HepG2 (cell line): Measurements from ENCODE around the gene PLPP3. TPM values are rescaled to one million over a fixed set of nuclear protein-coding genes. Genes with fewer than 3 reads are reported as not detected.

Experiments used
- ATAC-seq: fragments of 200-7000 bp; cut with Tn5 transposase; 3 replicates; pipeline ENCODE4 v1.9.1; 2020; ENCODE audit warnings: mild to moderate bottlenecking, moderate library complexity
- BruUV-seq: library from RNA; stranded (reverse); fragments of 400-500 nt; replicated peaks from 2 replicates; lab custom pipeline; 2021; lab: Mats Ljungman, UMichigan
- CTCF ChIA-PET: fragments of 300-600 bp; formaldehyde crosslinking; extraction: SDS; loops from one replicate; lab custom pipeline; 2021; ENCODE audit warnings: low total read pairs, inconsistent platforms, low intra/inter-chr PET ratio; lab: Yijun Ruan, JAX
- POLR2A ChIA-PET: fragments of 350-600 bp; sonication (Branson Sonifier 250); formaldehyde crosslinking; loops from one replicate; lab custom pipeline; 2020; ENCODE audit warnings: antibody characterized with exemption, inconsistent platforms; lab: Yijun Ruan, JAX
- DNase-seq: peaks from one replicate; pipeline ENCODE4 v3.0.0-alpha.2; 2015; ENCODE audit warnings: low spot score
- FAIRE-seq: peaks from 3 replicates; lab custom pipeline; 2011; peaks lifted over from hg19 to GRCh38; lab: Jason Lieb, UNC
- H2AFZ ChIP-seq: one replicate; pipeline ENCODE4 v1.6.1; 2011; ENCODE audit warnings: low read length, inconsistent platforms
- H3K27ac ChIP-seq: fragments of 300-600 bp; 3 replicates; pipeline ENCODE4 v1.8.0; 2011; ENCODE audit warnings: mixed run types, mild to moderate bottlenecking, mixed read lengths, low read length, inconsistent platforms; ENCODE audit not compliant: insufficient read depth; ENCODE audit errors: extremely low read length
- H3K27me3 ChIP-seq, 2 experiments: fragments of 200-600 bp in 1 of 2; 2 replicates in 1 of 2; 3 replicates in 1 of 2; pipeline versions ENCODE4 v1.6.0 to v1.8.0; 2011; ENCODE audit warnings: low read length in 2 of 2, mild to moderate bottlenecking in 2 of 2, moderate library complexity in 2 of 2, inconsistent platforms in 1 of 2; ENCODE audit not compliant: insufficient read depth in 2 of 2, control insufficient read depth in 1 of 2
- H3K36me3 ChIP-seq, 2 experiments: fragments of 200-600 bp in 1 of 2; replicated peaks in 1 of 2; 2 replicates in 1 of 2; 3 replicates in 1 of 2; pipeline versions ENCODE4 v1.5.1 to v1.8.0; 2011; ENCODE audit warnings: low read length in 2 of 2, inconsistent platforms in 1 of 2; ENCODE audit not compliant: insufficient read depth in 2 of 2, control insufficient read depth in 1 of 2
- H3K4me1 ChIP-seq: 2 replicates; pipeline ENCODE4 v1.5.1; 2012; ENCODE audit warnings: low read length, inconsistent platforms; ENCODE audit not compliant: insufficient read depth
- H3K4me2 ChIP-seq: 2 replicates; pipeline ENCODE4 v1.6.0; 2011; ENCODE audit warnings: low read depth, low read length, inconsistent platforms
- H3K4me3 ChIP-seq, 3 experiments: fragments of 200-600 bp in 1 of 3; sonication (generic), shearing (Covaris generic) in 1 of 3; replicated peaks in 1 of 3; 2 replicates each; pipeline ENCODE4 v1.5.1; 2011 to 2016; ENCODE audit warnings: low read length in 3 of 3, inconsistent platforms in 2 of 3, low read depth in 2 of 3, mild to moderate bottlenecking in 2 of 3, control low read depth in 1 of 3, mixed read lengths in 1 of 3; ENCODE audit not compliant: insufficient read depth in 1 of 3
- H3K79me2 ChIP-seq: one replicate; pipeline ENCODE4 v1.6.1; 2011; ENCODE audit warnings: low read length, inconsistent platforms; ENCODE audit not compliant: insufficient read depth
- H3K9ac ChIP-seq: 2 replicates; pipeline ENCODE4 v1.6.0; 2011; ENCODE audit warnings: mild to moderate bottlenecking, low read depth, low read length, inconsistent platforms; ENCODE audit not compliant: insufficient read depth
- H3K9me3 ChIP-seq: 2 replicates; pipeline ENCODE4 v1.5.1; 2012; ENCODE audit warnings: mild to moderate bottlenecking, low read length
- H4K20me1 ChIP-seq: 2 replicates; pipeline ENCODE4 v1.6.0; 2011; ENCODE audit warnings: inconsistent platforms, mild to moderate bottlenecking, low read length, moderate library complexity; ENCODE audit not compliant: insufficient read depth
- ARNTL ChIP-seq: sonication (generic); formaldehyde crosslinking; IDR thresholded peaks from 2 replicates; pipeline ENCODE4 v1.4.0; 2020; ENCODE audit warnings: mild to moderate bottlenecking, missing genetic modification reagents
- BCL3 ChIP-seq: sonication (generic); formaldehyde crosslinking; IDR thresholded peaks from 2 replicates; pipeline ENCODE4 v1.5.1; 2020; ENCODE audit warnings: mild to moderate bottlenecking, missing genetic modification reagents, moderate library complexity
- EEA1 ChIP-seq: sonication (generic); formaldehyde crosslinking; IDR thresholded peaks from 2 replicates; pipeline ENCODE4 v1.5.1; 2020; ENCODE audit warnings: mild to moderate bottlenecking, missing genetic modification reagents, borderline replicate concordance
- FOSL2 ChIP-seq: sonication (generic); formaldehyde crosslinking; IDR thresholded peaks from 2 replicates; pipeline ENCODE4 v1.4.0; 2020; ENCODE audit warnings: missing genetic modification reagents
- HOXA5 ChIP-seq: sonication (generic); formaldehyde crosslinking; IDR thresholded peaks from 2 replicates; pipeline ENCODE4 v1.4.0; 2020; ENCODE audit warnings: missing genetic modification reagents
- KLF9 ChIP-seq: IDR thresholded peaks from 2 replicates; pipeline ENCODE4 v1.6.1; 2016; ENCODE audit warnings: low read depth
- REL ChIP-seq: sonication (generic); formaldehyde crosslinking; conservative IDR thresholded peaks from 2 replicates; pipeline ENCODE4 v1.8.0; 2022; ENCODE audit warnings: mild to moderate bottlenecking, missing genetic modification reagents, moderate library complexity
- SNRNP70 ChIP-seq: fragments of 200-400 bp; formaldehyde crosslinking; IDR thresholded peaks from 2 replicates; pipeline ENCODE4 v1.6.1; 2017; ENCODE audit warnings: mild to moderate bottlenecking, low read depth, low read length, moderate library complexity
- SRSF9 ChIP-seq: fragments of 200-400 bp; formaldehyde crosslinking; IDR thresholded peaks from 2 replicates; pipeline ENCODE4 v1.6.1; 2018; ENCODE audit warnings: borderline replicate concordance, mild to moderate bottlenecking, low read depth, low read length; ENCODE audit not compliant: insufficient read depth, poor library complexity, severe bottlenecking
- SRY ChIP-seq: sonication (generic); formaldehyde crosslinking; IDR thresholded peaks from 2 replicates; pipeline ENCODE4 v1.8.0; 2022; ENCODE audit warnings: mild to moderate bottlenecking, missing genetic modification reagents
- TSC22D2 ChIP-seq: sonication (generic); formaldehyde crosslinking; IDR thresholded peaks from 2 replicates; pipeline ENCODE4 v1.5.1; 2020; ENCODE audit warnings: missing genetic modification reagents, mild to moderate bottlenecking, borderline replicate concordance
- WIZ ChIP-seq: sonication (generic); formaldehyde crosslinking; IDR thresholded peaks from 2 replicates; pipeline ENCODE4 v1.5.1; 2020; ENCODE audit warnings: mild to moderate bottlenecking, missing genetic modification reagents
- ZBTB46 ChIP-seq: sonication (generic); formaldehyde crosslinking; IDR thresholded peaks from 2 replicates; pipeline ENCODE4 v1.4.0; 2020; ENCODE audit warnings: mild to moderate bottlenecking, missing genetic modification reagents, borderline replicate concordance
- ZNF136 ChIP-seq: sonication (generic); formaldehyde crosslinking; IDR thresholded peaks from 2 replicates; pipeline ENCODE4 v1.8.1; 2022; ENCODE audit warnings: low read depth, mild to moderate bottlenecking, moderate library complexity, missing genetic modification reagents
- ZNF775 ChIP-seq: sonication (generic); formaldehyde crosslinking; IDR thresholded peaks from 2 replicates; pipeline ENCODE4 v1.4.0; 2020; ENCODE audit warnings: missing genetic modification reagents, mild to moderate bottlenecking, moderate library complexity, borderline replicate concordance
- WGBS: methylation state at CpG from one replicate; pipeline ENCODE4 v1.1.6; 2017; ENCODE audit warnings: low lambda C conversion rate; 5-methylcytosine and 5-hydroxymethylcytosine counted together
- in situ Hi-C: cut with HindIII; loops from 2 replicates; pipeline ENCODE4 v1.10.0; 2017; ENCODE audit warnings: low pct_unique_long_range_greater_than_20kb; ENCODE audit not compliant: extremely low pct_ligation_motif_present
- intact Hi-C: fragments of 100-400 bp; cut with micrococcal nuclease; formaldehyde crosslinking; loops from one replicate; pipeline ENCODE4 v1.10.0; 2022; ENCODE audit not compliant: unreplicated experiment
- polyA plus RNA-seq, 8 experiments: library from polyadenylated mRNA; depleted of rRNA in 3 of 8; stranded (reverse) in 7 of 8; unstranded in 1 of 8; fragments of >200 nt; fragmentation: Illumina TruSeq in 4 of 8; extraction: Trizol in 4 of 8; gene quantifications; 2 replicates each; pipeline versions ENCODE4 v1.2.1 to v1.2.3, GENCODE V29; 2011 to 2016; ENCODE audit warnings: low read depth in 4 of 8, missing spikeins in 1 of 8, mixed read lengths in 1 of 8; ENCODE audit not compliant: insufficient read depth in 1 of 8
- total RNA-seq, 5 experiments: library from RNA; depleted of rRNA; stranded (reverse); fragments of >200 nt; fragmentation: Illumina TruSeq; extraction: Trizol; gene quantifications; 2 replicates each; pipeline ENCODE4 v1.2.3, GENCODE V29; 2016; ENCODE audit warnings: low read depth in 1 of 5

The PLPP3 gene
- total and polyA plus RNA-seq, 2 of the 13 experiments (the other 11 are each of a cell fraction or from before 2014, with no cell fraction given), result 49.7 to 65.8 TPM

GRCh38 chr1:56537660-56538059 is 41.7 kb downstream of the PLPP3 start:
- H3K79me2 ChIP-seq, result peaks cover 95% of the 10 kb centered on the region

More at GRCh38 chr1:56537660-56538059, 41.7 kb downstream of the PLPP3 start:
- DNase-seq, result no peak
- peaks cover 99% of the 10 kb centered on the region for H3K4me1 ChIP-seq
- 91% methylated on average over 1 of the region's 1 CpG for WGBS
- intact Hi-C loops, result loop anchor here (2.0 kb wide), 1 partner anchor 39 kb away; no protein-coding TSS in a partner anchor
- no peak overlapping the region for H3K4me2 ChIP-seq
- H4K20me1 ChIP-seq, result peaks cover 5% of the 10 kb centered on the region
- in situ Hi-C loops, result no loop called here
- no peak for ATAC-seq
- ChIA-PET POLR2A (interaction anchor here (1.0 kb wide), 1 partner anchor 29 kb away, joined by 3 read pairs; no protein-coding TSS in a partner anchor), CTCF (no interaction called here)
- H3K36me3 ChIP-seq, result peaks cover 18 to 40% of the 10 kb centered on the region in 2 experiments
- no peak overlapping the region for H3K27ac ChIP-seq
- no peak overlapping the region for H3K4me3 ChIP-seq
- no TSS peak for BruUV-seq
- no peaks in the 10 kb centered on the region for H3K9me3 ChIP-seq
- peak; percentile 8 for FAIRE-seq
- H3K9ac ChIP-seq, result no peak overlapping the region
- H3K27me3 ChIP-seq, result no peaks in the 10 kb centered on the region
- no peak overlapping the region for H2AFZ ChIP-seq
- TF ChIP-seq ARNTL (CRISPR knock-in tag) (no peak), ZBTB46 (CRISPR knock-in tag) (no peak), ZNF775 (no peak), WIZ (no peak), KLF9 (CRISPR knock-in tag) (no peak), SNRNP70 (no peak), SRY (CRISPR knock-in tag) (no peak), SRSF9 (no peak), TSC22D2 (CRISPR knock-in tag) (no peak), EEA1 (no peak), BCL3 (CRISPR knock-in tag) (no peak), REL (CRISPR knock-in tag) (no peak), FOSL2 (CRISPR knock-in tag) (no peak), HOXA5 (CRISPR knock-in tag) (no peak), ZNF136 (CRISPR knock-in tag) (no peak)
